Measurements from ENCODE around the gene ARHGAP32. TPM values are rescaled to one million over a fixed set of nuclear protein-coding genes. Genes with fewer than 3 reads are reported as not detected.

The ARHGAP32 gene
- total RNA-seq, 2 experiments from 2014 or later: 8.7 to 10.0 TPM

DNA sequence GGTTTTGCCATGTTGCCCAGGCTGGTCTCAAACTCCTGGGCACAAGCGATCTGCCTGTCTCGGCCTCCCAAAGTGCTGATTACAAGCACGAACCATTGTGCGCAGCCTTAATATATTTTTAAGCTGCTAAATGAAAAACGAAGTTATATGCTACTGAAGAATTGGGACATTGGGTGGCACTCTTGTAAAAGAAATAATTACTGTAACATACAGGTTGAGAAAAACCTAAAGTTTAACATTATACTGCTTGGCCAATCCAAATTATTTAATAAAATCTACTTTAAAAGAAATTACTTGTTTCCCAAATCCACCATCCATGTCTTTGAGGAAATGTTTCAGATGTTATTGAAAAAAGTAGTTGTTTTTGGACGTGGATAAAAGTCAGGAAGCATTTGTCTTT, 37.9 kb upstream of the ARHGAP32 start:
- no peaks in the 10 kb centered on the region for H3K27me3 ChIP-seq (ENCODE audit: control insufficient read depth in 1 of 2, insufficient read depth in 2 of 2, low read length in 2 of 2)
- H3K4me1 Mint-ChIP-seq (ENCODE audit: low read depth): no peaks in the 10 kb centered on the region
- peaks cover 14% of the 10 kb centered on the region for H3K36me3 Mint-ChIP-seq (ENCODE audit: low read depth)
- H3K4me3 Mint-ChIP-seq: no peak overlapping the region
- ChIA-PET CTCF (interaction anchor here (1.3 kb wide), 1 partner anchor 102 kb away, joined by 4 read pairs; no protein-coding TSS in a partner anchor), POLR2A (interaction anchor here (1.5 kb wide), 1 partner anchor 102 kb away, joined by 4 read pairs; no protein-coding TSS in a partner anchor)
- no peak overlapping the region for H3K4me3 ChIP-seq (ENCODE audit: low read length)
- ATAC-seq (ENCODE audit: poor library complexity): no peak
- H3K27me3 Mint-ChIP-seq: no peaks in the 10 kb centered on the region
- TF ChIP-seq, protein P1, sequence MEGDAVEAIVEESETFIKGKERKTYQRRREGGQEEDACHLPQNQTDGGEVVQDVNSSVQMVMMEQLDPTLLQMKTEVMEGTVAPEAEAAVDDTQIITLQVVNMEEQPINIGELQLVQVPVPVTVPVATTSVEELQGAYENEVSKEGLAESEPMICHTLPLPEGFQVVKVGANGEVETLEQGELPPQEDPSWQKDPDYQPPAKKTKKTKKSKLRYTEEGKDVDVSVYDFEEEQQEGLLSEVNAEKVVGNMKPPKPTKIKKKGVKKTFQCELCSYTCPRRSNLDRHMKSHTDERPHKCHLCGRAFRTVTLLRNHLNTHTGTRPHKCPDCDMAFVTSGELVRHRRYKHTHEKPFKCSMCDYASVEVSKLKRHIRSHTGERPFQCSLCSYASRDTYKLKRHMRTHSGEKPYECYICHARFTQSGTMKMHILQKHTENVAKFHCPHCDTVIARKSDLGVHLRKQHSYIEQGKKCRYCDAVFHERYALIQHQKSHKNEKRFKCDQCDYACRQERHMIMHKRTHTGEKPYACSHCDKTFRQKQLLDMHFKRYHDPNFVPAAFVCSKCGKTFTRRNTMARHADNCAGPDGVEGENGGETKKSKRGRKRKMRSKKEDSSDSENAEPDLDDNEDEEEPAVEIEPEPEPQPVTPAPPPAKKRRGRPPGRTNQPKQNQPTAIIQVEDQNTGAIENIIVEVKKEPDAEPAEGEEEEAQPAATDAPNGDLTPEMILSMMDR (IDR thresholded peaks at IDR 0.05): peak; percentile 28
- H3K4me1 ChIP-seq (ENCODE audit: insufficient read depth, low read length): no peaks in the 10 kb centered on the region
- peaks cover 8% of the 10 kb centered on the region for H3K9me3 Mint-ChIP-seq
- H3K36me3 ChIP-seq (ENCODE audit: insufficient read depth, low read length): no peaks in the 10 kb centered on the region
- no peak overlapping the region for H3K27ac ChIP-seq (ENCODE audit: low read depth in 1 of 2, low read length in 2 of 2)
- H3K9me3 ChIP-seq (ENCODE audit: control insufficient read depth in 1 of 2, insufficient read depth in 1 of 2, low read length in 2 of 2): peaks cover 0 to 17% of the 10 kb centered on the region in 2 experiments
- H3K27ac Mint-ChIP-seq: no peak overlapping the region
- intact Hi-C loops (cut with DNase I, micrococcal nuclease): loop anchor here (1.0 to 10.0 kb wide), 5 partner anchors 101 to 521 kb away; no protein-coding TSS in a partner anchor
- DNase-seq: peak in 3 of 14 experiments; percentile 13 to 26 (median 19)

DNA sequence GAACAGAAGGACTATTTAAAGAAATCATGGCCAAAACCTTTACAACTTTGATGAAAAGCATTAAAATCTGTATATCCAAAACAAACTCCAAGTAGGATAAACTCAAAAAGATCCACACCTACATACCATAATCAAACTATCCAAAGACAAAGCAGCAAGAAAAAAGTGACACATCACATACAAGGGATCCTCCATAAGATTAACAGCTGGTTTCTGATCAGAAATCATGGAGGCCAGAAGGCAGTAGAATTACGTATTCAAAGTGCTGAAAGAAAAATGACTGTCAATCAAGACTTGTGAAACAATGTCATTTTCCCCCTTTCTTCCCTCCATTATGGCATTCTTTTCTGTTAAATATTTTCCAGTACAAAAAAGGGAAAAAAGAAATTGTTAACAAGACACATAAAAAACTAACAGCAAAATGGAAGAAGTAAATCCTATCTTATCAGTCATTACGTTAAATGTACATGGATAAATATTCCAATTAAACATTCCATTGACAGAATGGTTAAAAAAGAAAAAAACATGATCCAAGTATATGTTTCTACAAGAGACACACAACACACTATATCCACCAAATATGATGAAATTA, 34.2 kb upstream of the ARHGAP32 start:
- TF ChIP-seq, protein P1 (IDR thresholded peaks at IDR 0.05): no peak
- Mint-ChIP-seq H3K27me3 (no peaks in the 10 kb centered on the region), H3K36me3 (ENCODE audit: low read depth) (peaks cover 19% of the 10 kb centered on the region), H3K9me3 (peaks cover 8% of the 10 kb centered on the region), H3K4me3 (no peak overlapping the region), H3K4me1 (ENCODE audit: low read depth) (no peaks in the 10 kb centered on the region), H3K27ac (no peak overlapping the region)
- ChIA-PET CTCF (no interaction called here), POLR2A (no interaction called here)
- Histone ChIP-seq H3K27me3 (ENCODE audit: control insufficient read depth in 1 of 2, insufficient read depth in 2 of 2, low read length in 2 of 2) (no peaks in the 10 kb centered on the region), H3K4me1 (ENCODE audit: insufficient read depth, low read length) (no peaks in the 10 kb centered on the region), H3K27ac (ENCODE audit: low read depth in 1 of 2, low read length in 2 of 2) (no peak overlapping the region), H3K9me3 (ENCODE audit: control insufficient read depth in 1 of 2, insufficient read depth in 1 of 2, low read length in 2 of 2) (peaks cover 0 to 17% of the 10 kb centered on the region in 2 experiments), H3K36me3 (ENCODE audit: insufficient read depth, low read length) (no peaks in the 10 kb centered on the region), H3K4me3 (ENCODE audit: low read length) (no peak overlapping the region)
- intact Hi-C loops (cut with DNase I, micrococcal nuclease): loop anchor here in 1 of 2 experiments (5.0 kb wide), 1 partner anchor 526 kb away; no protein-coding TSS in a partner anchor
- ATAC-seq (ENCODE audit: poor library complexity) (no peak), DNase-seq (no peak)

DNA sequence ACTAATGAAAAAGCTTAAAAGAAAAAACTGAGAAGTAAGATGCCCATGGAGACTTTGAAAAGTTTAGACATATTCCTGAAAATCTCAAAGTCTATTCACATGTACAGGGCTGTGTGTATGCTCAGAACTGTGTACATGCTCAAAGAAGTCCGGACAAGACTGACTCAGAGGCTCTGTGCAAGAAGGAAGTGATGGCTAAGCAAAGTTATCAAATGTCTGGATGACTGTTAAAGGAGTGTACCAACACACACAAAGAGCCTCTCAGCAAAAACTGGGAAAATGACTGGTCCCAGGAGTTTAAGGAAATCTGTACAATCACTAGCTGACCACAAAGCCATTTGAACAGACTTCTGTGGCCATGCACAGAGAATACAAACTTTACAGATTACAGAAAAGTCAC, 33.1 kb upstream of the ARHGAP32 start:
- Mint-ChIP-seq H3K27me3 (no peaks in the 10 kb centered on the region), H3K4me1 (ENCODE audit: low read depth) (no peaks in the 10 kb centered on the region), H3K36me3 (ENCODE audit: low read depth) (peaks cover 19% of the 10 kb centered on the region), H3K27ac (no peak overlapping the region), H3K9me3 (peaks cover 8% of the 10 kb centered on the region), H3K4me3 (no peak overlapping the region)
- H3K36me3 ChIP-seq (ENCODE audit: insufficient read depth, low read length): no peaks in the 10 kb centered on the region
- H3K27ac ChIP-seq (ENCODE audit: low read depth in 1 of 2, low read length in 2 of 2): no peak overlapping the region
- H3K4me3 ChIP-seq (ENCODE audit: low read length): no peak overlapping the region
- TF ChIP-seq, protein P1 (IDR thresholded peaks at IDR 0.05): no peak
- DNase-seq: no peak
- no peaks in the 10 kb centered on the region for H3K4me1 ChIP-seq (ENCODE audit: insufficient read depth, low read length)
- ATAC-seq (ENCODE audit: poor library complexity): no peak
- CTCF ChIA-PET: no interaction called here
- no peaks in the 10 kb centered on the region for H3K27me3 ChIP-seq (ENCODE audit: control insufficient read depth in 1 of 2, insufficient read depth in 2 of 2, low read length in 2 of 2)
- POLR2A ChIA-PET: no interaction called here
- peaks cover 0 to 17% of the 10 kb centered on the region in 2 experiments for H3K9me3 ChIP-seq (ENCODE audit: control insufficient read depth in 1 of 2, insufficient read depth in 1 of 2, low read length in 2 of 2)
- intact Hi-C loops (cut with DNase I, micrococcal nuclease): loop anchor here in 1 of 2 experiments (5.0 kb wide), 1 partner anchor 527 kb away; no protein-coding TSS in a partner anchor
